GM19238 (cell line): ENCODE results near the gene CUX1.
"Not testable (repeated sequence)": the region's sequence is repeated elsewhere in the genome, so short reads cannot be mapped to it uniquely, and the experiment has no call there.

ENCODE experiments used
- DNase-seq: peaks from one replicate; pipeline ENCODE4 v3.0.0; 2011; ENCODE audit warnings: low spot score; ENCODE audit not compliant: insufficient read length

CUX1 gene

DNA sequence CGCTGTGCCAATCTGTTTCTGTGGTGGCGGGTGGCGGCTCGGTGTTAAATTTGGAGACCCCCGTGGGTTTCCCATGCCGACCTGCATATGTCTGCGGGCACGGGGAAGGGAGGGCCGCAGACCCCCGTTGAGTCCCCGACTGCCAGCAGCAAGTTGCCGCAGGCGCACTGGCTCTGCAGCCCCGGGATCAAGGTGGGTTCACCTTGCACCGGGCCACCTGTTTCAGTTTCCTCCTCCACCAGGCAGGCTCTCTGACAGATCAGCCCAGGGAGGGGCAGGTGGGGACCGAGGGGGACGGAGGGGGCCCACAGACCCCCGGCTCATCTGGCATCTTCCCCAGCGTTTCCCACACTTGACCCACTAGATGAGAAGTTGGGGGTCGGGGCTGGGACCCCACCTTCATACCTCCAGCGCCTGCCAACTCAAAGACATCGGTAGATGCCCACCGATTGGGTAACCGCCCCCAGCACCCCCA, 95.9 kb downstream of the CUX1 start:
- no peak for DNase-seq

DNA sequence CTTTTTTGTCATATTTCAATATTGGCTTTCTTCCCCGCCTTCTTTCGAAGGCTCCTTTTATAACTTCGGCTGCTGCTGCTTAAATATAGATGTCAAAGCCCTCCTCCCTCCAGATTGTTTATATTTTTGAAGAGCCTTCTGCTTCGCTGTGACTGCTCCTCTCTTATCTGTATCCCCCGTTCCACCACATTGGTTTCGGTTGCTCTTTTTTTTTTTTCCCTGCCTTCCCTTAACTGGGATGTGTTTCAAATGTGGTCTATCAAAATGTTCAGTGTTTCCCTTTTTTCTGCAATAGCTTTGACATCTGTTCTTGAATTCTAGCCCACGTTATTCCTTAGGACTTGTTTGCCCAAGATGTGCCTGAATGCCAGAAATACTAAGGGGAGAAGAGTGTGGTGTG, 96.4 kb downstream of the CUX1 start:
- DNase-seq = no peak

- no peak for DNase-seq
Measured at GRCh38 chr7:101915000-101915399, 97.6 kb downstream of the CUX1 start.

GRCh38 chr7:101916041-101916800, 98.8 kb downstream of the CUX1 start:
- no peak for DNase-seq

DNA sequence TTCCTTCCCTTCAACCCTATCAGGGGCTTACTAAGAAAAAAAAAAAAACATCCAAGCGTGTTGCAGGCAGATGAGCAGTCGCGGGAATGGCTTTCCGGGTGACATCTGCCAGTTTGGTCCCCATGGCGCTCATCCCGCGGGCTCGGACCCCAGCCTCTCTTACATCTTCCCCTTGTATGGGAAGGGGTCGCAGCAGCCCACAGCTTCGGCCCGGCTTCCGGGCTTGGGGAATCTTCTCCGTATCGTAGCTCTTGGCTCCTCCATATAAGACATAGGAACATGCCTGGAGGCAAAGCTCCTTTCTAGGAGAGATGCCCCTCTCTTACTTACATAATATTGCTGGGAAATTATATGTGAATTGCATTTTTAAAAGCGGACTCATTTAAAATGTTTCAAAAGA, 99.5 kb downstream of the CUX1 start:
- DNase-seq = no peak

DNA sequence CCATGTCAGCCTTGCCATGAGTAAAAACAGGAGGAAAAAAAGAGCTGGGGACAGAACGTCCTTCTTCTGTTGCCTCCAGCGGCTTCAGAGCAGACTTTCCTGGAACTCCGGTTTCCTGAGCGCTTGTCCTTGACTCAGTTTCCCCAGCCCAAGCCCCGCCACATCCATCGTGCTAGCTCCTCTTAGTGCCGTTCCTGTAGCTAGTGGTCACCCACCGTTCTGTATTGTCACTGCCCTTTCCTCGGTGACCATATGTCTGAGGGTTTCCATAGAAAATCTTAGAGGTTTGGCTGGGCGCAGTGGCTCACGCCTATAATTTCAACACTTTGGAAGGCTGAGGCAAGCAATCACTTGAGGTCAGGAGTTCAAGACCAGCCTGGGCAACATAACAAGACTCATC, 100.1 kb downstream of the CUX1 start:
- no peak for DNase-seq

DNA sequence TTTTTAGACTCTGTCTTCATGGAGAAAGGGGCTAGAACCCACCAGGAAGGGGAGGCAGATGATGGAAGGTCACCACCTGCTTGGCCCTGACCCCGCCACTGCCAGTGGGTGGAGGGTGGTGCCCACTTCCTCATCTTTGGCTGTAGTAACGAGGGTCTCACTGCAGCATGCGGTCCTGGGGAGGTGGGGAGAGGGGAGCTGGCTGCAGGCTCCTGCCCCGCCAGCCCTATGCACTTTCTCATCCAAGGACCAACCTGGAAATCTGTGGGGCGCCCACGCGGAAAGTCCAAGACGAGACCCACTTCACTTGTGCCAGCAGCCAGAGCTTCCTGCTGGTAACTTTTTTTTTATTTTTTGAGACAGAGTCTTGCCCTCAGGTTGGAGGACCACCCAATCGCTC, 101.0 kb downstream of the CUX1 start:
- no peak for DNase-seq

- DNase-seq = no peak
Measured at GRCh38 chr7:101919363-101920115, 102.1 kb downstream of the CUX1 start.

DNA sequence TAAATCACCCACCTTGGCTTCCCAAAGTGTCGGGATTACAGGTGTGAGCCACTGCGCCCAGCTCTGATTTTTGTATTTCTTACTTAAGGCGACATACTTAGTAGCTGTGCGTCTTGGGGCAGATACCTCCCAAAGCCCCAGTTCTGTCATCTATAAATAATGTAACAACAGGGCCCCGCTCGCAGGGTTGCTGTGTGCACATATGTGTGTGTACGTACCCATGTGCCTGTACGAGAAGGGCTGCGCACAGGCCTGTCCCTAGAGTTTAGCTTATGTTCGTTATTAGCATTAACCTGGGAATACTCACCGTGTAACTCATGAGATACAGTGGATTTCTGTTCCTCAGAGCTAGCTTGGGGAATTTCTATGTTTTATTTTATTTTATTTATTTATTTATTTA, 103.6 kb downstream of the CUX1 start:
- DNase-seq = no peak

DNA sequence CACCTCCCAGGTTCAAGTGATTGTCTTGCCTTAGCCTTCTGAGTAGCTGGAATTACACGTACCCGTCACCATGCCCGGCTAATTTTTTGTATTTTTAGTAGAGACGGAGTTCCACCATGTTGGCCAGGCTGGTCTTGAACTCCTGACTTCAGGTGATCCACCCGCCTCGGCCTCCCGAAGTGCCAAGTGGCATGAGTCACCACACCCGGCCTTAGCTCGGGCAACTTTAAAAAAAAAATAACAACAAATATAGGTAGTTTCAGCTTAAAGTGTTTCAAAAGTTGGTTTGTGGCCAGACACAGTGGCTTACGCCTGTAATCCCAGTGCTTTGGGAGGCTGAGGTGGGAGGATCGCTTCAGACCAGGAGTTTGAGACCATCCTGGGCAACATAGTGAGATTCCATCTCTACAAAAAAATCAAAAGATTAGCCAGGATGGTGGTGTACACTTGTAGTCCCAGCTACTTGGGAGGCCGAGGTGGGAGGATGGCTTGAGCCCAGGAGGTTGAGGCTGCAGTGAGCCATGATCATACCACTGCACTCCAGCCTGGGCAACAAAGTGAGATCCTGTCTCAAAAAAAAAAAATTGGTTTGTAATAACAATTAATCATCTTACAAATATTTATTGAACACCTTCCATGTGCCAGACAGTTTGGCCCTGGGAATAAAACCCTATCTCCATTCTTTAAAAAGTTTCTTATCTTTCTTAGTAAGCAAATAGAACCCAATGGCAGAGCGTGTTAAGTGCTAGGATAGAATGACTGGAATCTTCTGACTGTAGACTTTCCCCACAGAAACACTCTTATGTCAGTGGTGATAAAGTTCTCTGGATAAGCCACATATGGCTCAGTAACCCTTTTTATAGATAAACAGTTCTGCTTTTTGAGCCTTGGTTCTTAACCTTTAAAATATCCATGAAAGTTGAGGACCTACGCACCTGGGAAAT, 104.4 kb downstream of the CUX1 start:
- DNase-seq = not testable (repeated sequence)

DNA sequence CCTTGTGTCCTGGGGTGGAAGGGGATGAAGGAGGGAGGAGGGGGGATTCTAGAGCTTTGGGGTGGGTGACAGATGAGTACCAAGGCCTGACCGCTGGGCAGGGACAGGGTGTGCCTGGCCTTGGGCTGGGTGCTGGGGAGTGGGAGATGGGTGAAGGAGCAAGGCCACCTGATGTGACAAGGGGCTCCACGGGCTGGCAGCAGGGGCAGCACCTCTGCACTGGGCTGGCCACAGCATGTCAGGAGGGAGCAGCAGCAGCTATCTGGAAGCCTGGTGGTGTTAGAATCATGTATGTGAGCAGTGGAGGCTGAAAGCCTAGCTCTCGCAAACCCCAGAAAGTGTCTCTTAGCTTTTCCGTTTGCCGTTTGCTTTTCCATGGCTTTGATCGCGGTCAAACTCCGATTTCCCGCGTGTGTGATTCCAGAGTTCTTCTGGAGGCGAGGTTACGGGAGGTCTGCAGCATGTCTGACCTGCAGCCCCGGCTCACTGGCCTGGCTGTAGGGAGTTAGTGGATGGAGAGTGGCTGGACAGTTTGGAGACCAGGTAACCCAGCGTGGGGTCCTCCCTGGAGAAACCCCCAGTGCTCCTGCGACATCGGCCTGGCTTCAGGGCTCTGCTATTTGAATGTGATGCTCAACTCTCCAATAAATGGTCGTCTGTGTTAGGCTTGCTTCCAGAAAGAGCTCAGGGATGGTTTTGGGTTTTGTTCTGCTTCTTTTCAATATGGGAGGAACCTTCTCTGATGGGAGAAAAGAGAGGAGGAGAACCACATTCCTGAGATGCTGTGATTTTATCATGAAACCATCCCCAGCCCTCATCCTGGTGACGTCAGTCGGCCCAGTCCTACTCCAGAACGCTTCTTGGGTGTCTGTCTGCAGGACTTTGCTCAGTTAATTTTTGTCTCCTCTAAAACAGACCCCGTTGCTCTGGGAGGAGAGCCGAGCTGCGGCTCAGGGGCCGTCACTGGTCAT, 105.5 kb downstream of the CUX1 start:
- DNase-seq = no peak

DNA sequence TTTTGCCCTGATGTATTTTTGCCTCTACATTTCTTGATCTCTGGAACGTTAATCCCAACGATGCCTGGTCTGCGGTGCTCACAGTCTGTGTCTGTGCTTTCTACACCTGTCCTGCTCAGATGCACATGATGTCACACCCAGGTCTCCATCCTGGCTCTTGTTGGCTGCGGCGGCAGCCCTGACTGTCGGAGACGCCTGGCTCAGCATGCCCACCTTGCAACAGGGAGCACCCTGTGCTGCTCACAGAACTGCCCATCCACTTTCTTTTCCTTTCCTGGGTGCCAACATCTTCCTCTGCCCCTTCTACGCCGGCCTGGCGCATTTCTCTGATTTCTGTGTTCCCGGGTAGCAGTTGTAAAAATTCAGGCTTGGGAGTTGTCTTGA, 106.2 kb downstream of the CUX1 start:
- DNase-seq = no peak

DNA sequence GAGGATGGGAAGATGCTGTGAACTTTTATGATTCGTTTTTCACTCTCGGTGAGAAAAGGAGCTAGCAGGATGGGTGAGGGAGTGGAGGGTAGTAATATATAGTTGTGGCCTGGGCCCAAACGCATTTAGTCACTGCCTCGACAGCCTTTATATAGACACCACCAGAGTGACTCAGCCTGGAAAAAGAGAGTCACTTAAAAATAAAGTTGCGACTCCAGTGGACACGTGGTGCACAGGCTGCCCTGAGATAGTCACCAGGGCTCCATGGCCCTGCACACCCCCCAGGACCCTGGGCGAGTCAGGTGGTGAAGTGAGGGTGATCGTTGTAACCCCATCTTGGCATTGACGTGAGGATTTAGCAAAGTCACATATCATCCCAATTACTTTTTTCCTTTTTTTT, 106.7 kb downstream of the CUX1 start:
- no peak for DNase-seq

DNA sequence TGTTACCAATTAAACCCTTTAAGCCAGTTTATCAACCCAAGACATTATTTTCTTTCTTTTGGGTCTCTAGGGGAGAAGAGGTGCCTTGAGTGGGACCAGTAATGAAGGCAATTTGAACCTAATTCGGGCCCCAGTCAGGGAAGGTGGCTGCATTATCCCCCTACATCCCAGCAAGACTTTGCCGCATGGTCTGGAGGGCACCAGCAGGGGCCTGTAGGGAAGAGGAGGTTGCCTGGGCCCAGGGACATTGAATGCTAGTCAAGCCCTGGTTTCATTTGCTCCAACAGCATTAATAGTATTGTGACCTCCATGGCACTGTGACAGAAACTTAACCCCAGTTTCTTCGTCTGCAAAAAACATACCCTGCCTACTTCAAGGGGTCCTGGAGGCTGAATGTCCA, 108.8 kb downstream of the CUX1 start:
- no peak for DNase-seq

DNA sequence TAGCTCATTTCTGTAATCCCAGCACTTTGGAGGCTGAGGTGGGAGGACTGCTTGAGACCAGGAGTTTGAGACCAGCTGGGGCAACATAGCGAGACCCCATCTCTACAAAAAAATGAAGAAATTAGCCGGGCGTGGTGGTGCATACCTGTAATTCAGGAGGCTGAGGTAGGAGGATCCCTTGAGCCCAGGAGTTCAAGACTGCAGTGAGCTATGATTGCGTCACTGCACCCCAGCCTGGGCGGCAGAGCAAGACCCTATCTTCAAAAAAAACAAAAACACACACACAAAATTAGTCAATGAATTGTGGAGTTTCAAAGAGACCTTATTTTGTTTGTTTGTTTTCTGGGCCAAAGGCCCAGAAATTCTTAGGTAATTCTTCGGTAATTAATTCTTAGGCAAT, 110.0 kb downstream of the CUX1 start:
- DNase-seq = no peak

DNA sequence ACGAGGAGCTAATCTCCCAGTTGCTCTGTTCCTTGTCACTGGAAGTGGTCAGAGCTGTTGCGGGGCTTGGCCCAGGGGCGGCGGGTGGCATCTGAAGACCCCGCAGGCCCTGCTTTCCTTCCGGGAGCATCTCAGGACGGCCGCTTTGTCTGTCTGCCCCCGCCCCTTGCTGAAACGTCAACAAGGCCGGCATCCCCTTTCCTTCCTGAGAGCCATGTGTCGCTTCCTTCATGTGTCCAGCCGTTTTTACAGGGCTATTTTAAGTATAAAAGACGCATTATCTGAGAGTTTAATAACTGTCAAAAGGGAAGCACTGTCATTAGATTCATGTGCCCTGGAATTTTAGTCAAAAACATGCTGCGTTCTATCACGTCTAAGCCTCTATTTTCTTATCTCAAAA, 110.4 kb downstream of the CUX1 start:
- DNase-seq = no peak

GRCh38 chr7:101929256-101929655, 111.8 kb downstream of the CUX1 start:
- DNase-seq = no peak

DNA sequence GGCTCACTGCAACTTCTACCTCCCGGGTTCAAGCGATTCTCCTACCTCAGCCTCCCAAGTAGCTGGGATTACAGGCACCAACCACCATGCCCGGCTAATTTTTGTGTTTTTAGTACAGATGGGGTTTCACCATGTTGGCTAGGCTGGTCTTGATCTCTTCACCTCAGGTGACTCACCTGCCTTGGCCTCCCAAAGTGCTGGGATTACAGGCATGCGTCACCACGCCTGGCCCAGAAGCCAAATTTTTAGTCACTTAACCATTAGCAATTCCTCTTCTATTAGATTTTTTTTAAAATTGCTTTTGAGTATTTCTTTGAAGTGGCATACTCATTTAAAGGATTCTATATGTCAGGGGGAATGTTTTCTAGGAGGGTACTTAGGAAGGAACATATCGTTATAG, 112.5 kb downstream of the CUX1 start:
- not testable (repeated sequence) for DNase-seq

DNA sequence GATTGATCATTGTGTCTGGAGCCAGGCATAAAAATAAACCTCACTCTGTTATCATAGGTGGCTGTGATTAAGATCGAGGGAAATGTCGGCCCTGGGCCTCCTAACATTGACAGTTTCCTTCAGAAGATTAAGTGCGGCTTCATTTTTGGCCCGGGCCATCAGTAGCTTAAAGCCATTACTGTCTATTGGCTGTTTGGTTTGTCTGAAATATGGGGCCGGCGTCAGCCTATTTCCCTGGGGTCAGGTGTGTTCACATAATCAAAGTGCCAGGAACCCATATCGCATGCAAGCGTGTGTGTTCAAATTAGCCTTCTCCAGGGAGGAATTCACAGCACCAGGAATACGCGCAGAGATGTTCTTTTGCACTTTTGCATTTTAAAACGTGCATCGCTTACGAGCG, 114.7 kb downstream of the CUX1 start:
- no peak for DNase-seq

GRCh38 chr7:101933028-101933427, 115.6 kb downstream of the CUX1 start:
- DNase-seq = no peak

DNA sequence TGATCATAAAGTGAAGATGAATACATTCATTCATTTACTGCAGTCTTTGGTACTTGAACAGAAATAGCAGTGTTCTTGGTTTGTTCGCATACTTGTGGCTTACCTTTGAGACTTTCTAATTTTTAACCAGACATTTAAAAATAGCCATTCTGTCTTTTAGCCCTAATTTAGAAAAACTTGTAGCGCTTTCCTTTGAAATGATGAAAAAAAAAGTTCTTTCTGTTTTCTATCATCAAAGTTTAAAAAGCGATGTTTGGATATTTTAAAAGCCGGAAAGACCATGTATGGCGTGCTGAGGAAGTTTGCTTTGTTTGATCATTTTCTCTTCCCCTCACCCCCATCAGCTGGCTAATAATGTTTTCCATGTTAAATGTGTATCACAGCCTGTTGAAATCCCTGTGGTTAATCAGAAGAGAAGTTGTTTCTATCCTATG, 116.3 kb downstream of the CUX1 start:
- DNase-seq = no peak
